ENCODE data around the gene TRAF3IP3. TPM values are rescaled to one million over a fixed set of nuclear protein-coding genes. Genes with fewer than 3 reads are reported as not detected.

The TRAF3IP3 gene
- total and polyA plus RNA-seq, 2 of the 13 experiments (the other 11 are each of a cell fraction or from before 2014, with no cell fraction given) = not detected

DNA sequence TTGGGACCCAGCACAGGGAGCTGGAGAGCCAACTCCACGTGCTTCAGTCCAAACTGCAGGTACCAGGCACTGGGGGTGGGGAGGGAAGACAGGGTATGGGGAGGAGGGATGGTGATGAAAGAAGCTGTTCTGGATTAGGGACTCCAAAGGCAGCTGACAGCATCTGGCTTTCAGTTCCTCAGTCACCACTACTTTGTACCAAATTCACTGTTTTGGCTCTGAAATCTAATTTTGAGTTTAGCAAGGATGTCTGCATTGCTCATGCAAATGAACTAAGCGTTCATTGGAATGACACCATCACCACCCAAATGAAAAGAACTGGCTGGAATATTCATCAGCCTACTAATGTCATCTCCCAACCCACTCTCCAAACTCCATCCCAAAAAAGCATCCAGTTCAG lies 19.8 kb downstream of the TRAF3IP3 start (continued):
- TF ChIP-seq, protein P1, sequence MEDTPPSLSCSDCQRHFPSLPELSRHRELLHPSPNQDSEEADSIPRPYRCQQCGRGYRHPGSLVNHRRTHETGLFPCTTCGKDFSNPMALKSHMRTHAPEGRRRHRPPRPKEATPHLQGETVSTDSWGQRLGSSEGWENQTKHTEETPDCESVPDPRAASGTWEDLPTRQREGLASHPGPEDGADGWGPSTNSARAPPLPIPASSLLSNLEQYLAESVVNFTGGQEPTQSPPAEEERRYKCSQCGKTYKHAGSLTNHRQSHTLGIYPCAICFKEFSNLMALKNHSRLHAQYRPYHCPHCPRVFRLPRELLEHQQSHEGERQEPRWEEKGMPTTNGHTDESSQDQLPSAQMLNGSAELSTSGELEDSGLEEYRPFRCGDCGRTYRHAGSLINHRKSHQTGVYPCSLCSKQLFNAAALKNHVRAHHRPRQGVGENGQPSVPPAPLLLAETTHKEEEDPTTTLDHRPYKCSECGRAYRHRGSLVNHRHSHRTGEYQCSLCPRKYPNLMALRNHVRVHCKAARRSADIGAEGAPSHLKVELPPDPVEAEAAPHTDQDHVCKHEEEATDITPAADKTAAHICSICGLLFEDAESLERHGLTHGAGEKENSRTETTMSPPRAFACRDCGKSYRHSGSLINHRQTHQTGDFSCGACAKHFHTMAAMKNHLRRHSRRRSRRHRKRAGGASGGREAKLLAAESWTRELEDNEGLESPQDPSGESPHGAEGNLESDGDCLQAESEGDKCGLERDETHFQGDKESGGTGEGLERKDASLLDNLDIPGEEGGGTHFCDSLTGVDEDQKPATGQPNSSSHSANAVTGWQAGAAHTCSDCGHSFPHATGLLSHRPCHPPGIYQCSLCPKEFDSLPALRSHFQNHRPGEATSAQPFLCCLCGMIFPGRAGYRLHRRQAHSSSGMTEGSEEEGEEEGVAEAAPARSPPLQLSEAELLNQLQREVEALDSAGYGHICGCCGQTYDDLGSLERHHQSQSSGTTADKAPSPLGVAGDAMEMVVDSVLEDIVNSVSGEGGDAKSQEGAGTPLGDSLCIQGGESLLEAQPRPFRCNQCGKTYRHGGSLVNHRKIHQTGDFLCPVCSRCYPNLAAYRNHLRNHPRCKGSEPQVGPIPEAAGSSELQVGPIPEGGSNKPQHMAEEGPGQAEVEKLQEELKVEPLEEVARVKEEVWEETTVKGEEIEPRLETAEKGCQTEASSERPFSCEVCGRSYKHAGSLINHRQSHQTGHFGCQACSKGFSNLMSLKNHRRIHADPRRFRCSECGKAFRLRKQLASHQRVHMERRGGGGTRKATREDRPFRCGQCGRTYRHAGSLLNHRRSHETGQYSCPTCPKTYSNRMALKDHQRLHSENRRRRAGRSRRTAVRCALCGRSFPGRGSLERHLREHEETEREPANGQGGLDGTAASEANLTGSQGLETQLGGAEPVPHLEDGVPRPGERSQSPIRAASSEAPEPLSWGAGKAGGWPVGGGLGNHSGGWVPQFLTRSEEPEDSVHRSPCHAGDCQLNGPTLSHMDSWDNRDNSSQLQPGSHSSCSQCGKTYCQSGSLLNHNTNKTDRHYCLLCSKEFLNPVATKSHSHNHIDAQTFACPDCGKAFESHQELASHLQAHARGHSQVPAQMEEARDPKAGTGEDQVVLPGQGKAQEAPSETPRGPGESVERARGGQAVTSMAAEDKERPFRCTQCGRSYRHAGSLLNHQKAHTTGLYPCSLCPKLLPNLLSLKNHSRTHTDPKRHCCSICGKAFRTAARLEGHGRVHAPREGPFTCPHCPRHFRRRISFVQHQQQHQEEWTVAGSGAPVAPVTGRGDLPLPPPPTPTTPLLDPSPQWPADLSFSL (CRISPR knock-in tag; IDR thresholded peaks at IDR 0.05) = no peak
- TF ChIP-seq ZMYM3 (CRISPR knock-in tag; IDR thresholded peaks at IDR 0.05) = no peak
- no peak for TF ChIP-seq ZNF234 (CRISPR knock-in tag; conservative IDR thresholded peaks at IDR 0.05)
- no peak for TF ChIP-seq ZMAT3 (CRISPR knock-in tag; conservative IDR thresholded peaks at IDR 0.05)
- no peak for TF ChIP-seq SRSF4 (IDR thresholded peaks at IDR 0.05; ENCODE audit: low read depth, low read length, poor library complexity, severe bottlenecking)
- TF ChIP-seq MIER3 (CRISPR knock-in tag; IDR thresholded peaks at IDR 0.05; ENCODE audit: borderline replicate concordance) = no peak
- TF ChIP-seq ZNF253 (CRISPR knock-in tag; IDR thresholded peaks at IDR 0.05; ENCODE audit: borderline replicate concordance) = no peak
- TF ChIP-seq GABPB1 (CRISPR knock-in tag; IDR thresholded peaks at IDR 0.05) = no peak
- TF ChIP-seq FOSL2 (CRISPR knock-in tag; IDR thresholded peaks at IDR 0.05) = no peak

Measured in HepG2 (cell line).